Peyer's patch (tissue), 4 donors: Measurements from ENCODE around the gene FOXP2.

Experiments used
- POLR2A ChIP-seq, 2 donors: fragments of 450-650 bp; IDR thresholded peaks; one replicate each; pipeline ENCODE4 v1.5.1; 2017; ENCODE audit warnings: antibody characterized with exemption in 2 of 2, mild to moderate bottlenecking in 2 of 2, moderate library complexity in 2 of 2
- TF ChIP-seq, protein P1 (sequence below), 6 experiments: fragments of 450-650 bp in 4 of 6; fragments of 200-600 bp in 2 of 6; sonication (generic) in 1 of 6; IDR thresholded peaks; one replicate each; pipeline ENCODE4 v1.5.1; 2017 to 2019; ENCODE audit warnings: antibody characterized with exemption in 6 of 6, mild to moderate bottlenecking in 3 of 6, moderate library complexity in 1 of 6

GRCh38 chr7:114723308-114723707 is 308.7 kb downstream of the FOXP2 start:
- TF ChIP-seq, protein P1, sequence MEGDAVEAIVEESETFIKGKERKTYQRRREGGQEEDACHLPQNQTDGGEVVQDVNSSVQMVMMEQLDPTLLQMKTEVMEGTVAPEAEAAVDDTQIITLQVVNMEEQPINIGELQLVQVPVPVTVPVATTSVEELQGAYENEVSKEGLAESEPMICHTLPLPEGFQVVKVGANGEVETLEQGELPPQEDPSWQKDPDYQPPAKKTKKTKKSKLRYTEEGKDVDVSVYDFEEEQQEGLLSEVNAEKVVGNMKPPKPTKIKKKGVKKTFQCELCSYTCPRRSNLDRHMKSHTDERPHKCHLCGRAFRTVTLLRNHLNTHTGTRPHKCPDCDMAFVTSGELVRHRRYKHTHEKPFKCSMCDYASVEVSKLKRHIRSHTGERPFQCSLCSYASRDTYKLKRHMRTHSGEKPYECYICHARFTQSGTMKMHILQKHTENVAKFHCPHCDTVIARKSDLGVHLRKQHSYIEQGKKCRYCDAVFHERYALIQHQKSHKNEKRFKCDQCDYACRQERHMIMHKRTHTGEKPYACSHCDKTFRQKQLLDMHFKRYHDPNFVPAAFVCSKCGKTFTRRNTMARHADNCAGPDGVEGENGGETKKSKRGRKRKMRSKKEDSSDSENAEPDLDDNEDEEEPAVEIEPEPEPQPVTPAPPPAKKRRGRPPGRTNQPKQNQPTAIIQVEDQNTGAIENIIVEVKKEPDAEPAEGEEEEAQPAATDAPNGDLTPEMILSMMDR (IDR thresholded peaks at IDR 0.05) = no peak
- TF ChIP-seq POLR2A (IDR thresholded peaks at IDR 0.05) = no peak
